CD4-positive, CD25-positive, alpha-beta regulatory T cell (primary cell): ENCODE results near the gene KIF26A. TPM values are rescaled to one million over a fixed set of nuclear protein-coding genes. Genes with fewer than 3 reads are reported as not detected.

Source experiments
- ATAC-seq, 2 donors: fragments of 150-1000 bp; cut with Tn5 transposase; one replicate each; pipeline ENCODE4 v1.10.0; 2021; ENCODE audit warnings: low read depth in 2 of 2, moderate number of reproducible peaks in 2 of 2, moderate library complexity in 1 of 2
- DNase-seq, 3 donors: peaks; one replicate each; pipeline versions ENCODE4 v3.0.0 to v3.0.0-alpha.2; 2012 to 2022; ENCODE audit warnings: mixed read lengths in 1 of 3
- H3K27ac ChIP-seq: one replicate; pipeline ENCODE4 v1.7.0; 2013; ENCODE audit warnings: mild to moderate bottlenecking, low read length; ENCODE audit not compliant: insufficient read depth, poor library complexity, severe bottlenecking
- H3K27me3 ChIP-seq: one replicate; pipeline ENCODE4 v1.7.0; 2013; ENCODE audit warnings: low read length; ENCODE audit not compliant: control insufficient read depth, insufficient read depth
- H3K36me3 ChIP-seq: one replicate; pipeline ENCODE4 v1.7.0; 2013; ENCODE audit warnings: mild to moderate bottlenecking, low read length, moderate library complexity; ENCODE audit not compliant: control insufficient read depth, insufficient read depth
- H3K4me1 ChIP-seq: 2 replicates; pipeline ENCODE4 v1.7.0; 2013; ENCODE audit warnings: mild to moderate bottlenecking, low read length; ENCODE audit not compliant: insufficient read depth, control insufficient read depth, poor library complexity, severe bottlenecking
- H3K4me3 ChIP-seq: one replicate; pipeline ENCODE4 v1.7.0; 2013; ENCODE audit warnings: low read depth, mild to moderate bottlenecking, low read length, moderate library complexity
- H3K9me3 ChIP-seq, 2 experiments: 1 replicate in 1 of 2; 2 replicates in 1 of 2; pipeline ENCODE4 v1.7.0; 2013; ENCODE audit warnings: low read length in 2 of 2, mild to moderate bottlenecking in 1 of 2, moderate library complexity in 1 of 2; ENCODE audit not compliant: control insufficient read depth in 2 of 2
- H3K27ac Mint-ChIP-seq, 3 donors: one replicate each; pipeline ENCODE4 v1.8.0; 2020 to 2022; ENCODE audit warnings: mild to moderate bottlenecking in 3 of 3, mixed read lengths in 3 of 3, moderate library complexity in 2 of 3
- H3K27me3 Mint-ChIP-seq: one replicate; pipeline ENCODE4 v1.8.0; 2022; ENCODE audit warnings: mild to moderate bottlenecking, mixed read lengths
- H3K36me3 Mint-ChIP-seq: one replicate; pipeline ENCODE4 v1.8.0; 2020; ENCODE audit warnings: mixed read lengths
- H3K4me1 Mint-ChIP-seq, 4 donors: one replicate each; pipeline ENCODE4 v1.8.0; 2020 to 2022; ENCODE audit warnings: mixed read lengths in 4 of 4, mild to moderate bottlenecking in 1 of 4
- H3K4me3 Mint-ChIP-seq, 4 donors: one replicate each; pipeline ENCODE4 v1.8.0; 2020 to 2022; ENCODE audit warnings: mild to moderate bottlenecking in 4 of 4, mixed read lengths in 4 of 4, moderate library complexity in 3 of 4
- H3K9me3 Mint-ChIP-seq, 7 donors: one replicate each; pipeline ENCODE4 v1.8.0; 2020 to 2022; ENCODE audit warnings: mixed read lengths in 7 of 7, mild to moderate bottlenecking in 3 of 7, moderate library complexity in 2 of 7
- polyA plus RNA-seq, 4 donors: library from polyadenylated mRNA; unstranded; fragments of 300-500 nt; fragmentation: Illumina TruSeq; gene quantifications; one replicate each; pipeline ENCODE4 v1.2.3, GENCODE V29; 2021
- total RNA-seq: library from RNA; stranded (reverse); gene quantifications from one replicate; pipeline ENCODE4 v1.2.3, GENCODE V29; 2022

KIF26A gene
- total and polyA plus RNA-seq, 5 donors from 2014 or later = 0.07 TPM; not detected in 4

- no peaks in the 10 kb centered on the region for H3K36me3 ChIP-seq
- Mint-ChIP-seq H3K9me3 (peaks cover 0 to 2% (median 0%) of the 10 kb centered on the region in 7 donors), H3K4me3 (peak overlapping the region in 1 of 4 donors; percentile 27), H3K27me3 (no peaks in the 10 kb centered on the region), H3K4me1 (peaks cover 0 to 28% (median 7%) of the 10 kb centered on the region in 4 donors), H3K36me3 (no peaks in the 10 kb centered on the region), H3K27ac (no peak overlapping the region)
- no peaks in the 10 kb centered on the region for H3K27me3 ChIP-seq
- no peak overlapping the region for H3K4me3 ChIP-seq
- no peak overlapping the region for H3K27ac ChIP-seq
- peaks cover 10% of the 10 kb centered on the region for H3K4me1 ChIP-seq
- H3K9me3 ChIP-seq = no peaks in the 10 kb centered on the region
- ATAC-seq (no peak), DNase-seq (peak in 1 of 3 donors; percentile 39)
Measured at GRCh38 chr14:104226421-104227383, 88.3 kb downstream of the KIF26A start.

- Mint-ChIP-seq H3K36me3 (no peaks in the 10 kb centered on the region), H3K9me3 (peaks cover 0 to 2% (median 0%) of the 10 kb centered on the region in 7 donors), H3K27me3 (no peaks in the 10 kb centered on the region), H3K4me3 (no peak overlapping the region), H3K4me1 (peaks cover 0 to 25% (median 7%) of the 10 kb centered on the region in 4 donors), H3K27ac (no peak overlapping the region)
- H3K36me3 ChIP-seq = no peaks in the 10 kb centered on the region
- DNase-seq (peak in 1 of 3 donors; percentile 82), ATAC-seq (peak; percentile 55 to 61)
- peaks cover 0 to under 1% of the 10 kb centered on the region in 2 experiments for H3K9me3 ChIP-seq
- no peak overlapping the region for H3K4me3 ChIP-seq
- H3K27me3 ChIP-seq = no peaks in the 10 kb centered on the region
- no peak overlapping the region for H3K27ac ChIP-seq
- peaks cover 10% of the 10 kb centered on the region for H3K4me1 ChIP-seq
Measured at GRCh38 chr14:104227806-104228205, 89.4 kb downstream of the KIF26A start.

GRCh38 chr14:104228221-104228620, 89.8 kb downstream of the KIF26A start:
- Mint-ChIP-seq H3K27me3 (no peaks in the 10 kb centered on the region), H3K4me1 (peaks cover 0 to 25% (median 7%) of the 10 kb centered on the region in 4 donors), H3K36me3 (no peaks in the 10 kb centered on the region), H3K27ac (no peak overlapping the region), H3K9me3 (peaks cover 0 to 2% (median under 1%) of the 10 kb centered on the region in 7 donors), H3K4me3 (no peak overlapping the region)
- H3K4me1 ChIP-seq = peaks cover 10% of the 10 kb centered on the region
- no peak for DNase-seq
- no peaks in the 10 kb centered on the region for H3K36me3 ChIP-seq
- no peak for ATAC-seq
- H3K27ac ChIP-seq = no peak overlapping the region
- H3K9me3 ChIP-seq = peaks cover 0 to 5% of the 10 kb centered on the region in 2 experiments
- H3K4me3 ChIP-seq = no peak overlapping the region
- H3K27me3 ChIP-seq = no peaks in the 10 kb centered on the region

- peaks cover 0 to 24% (median 8%) of the 10 kb centered on the region in 4 donors for H3K4me1 Mint-ChIP-seq
- Histone ChIP-seq H3K9me3 (peaks cover 0 to 6% of the 10 kb centered on the region in 2 experiments), H3K36me3 (no peaks in the 10 kb centered on the region), H3K27ac (no peak overlapping the region), H3K27me3 (no peaks in the 10 kb centered on the region), H3K4me1 (peaks cover 10% of the 10 kb centered on the region), H3K4me3 (no peak overlapping the region)
- H3K27me3 Mint-ChIP-seq = no peaks in the 10 kb centered on the region
- no peak for DNase-seq
- H3K36me3 Mint-ChIP-seq = no peaks in the 10 kb centered on the region
- peaks cover 0 to 7% (median 2%) of the 10 kb centered on the region in 7 donors for H3K9me3 Mint-ChIP-seq
- H3K27ac Mint-ChIP-seq = peak overlapping the region in 1 of 3 donors; percentile 49
- ATAC-seq = no peak
- no peak overlapping the region for H3K4me3 Mint-ChIP-seq
Measured at GRCh38 chr14:104228716-104229533, 90.5 kb downstream of the KIF26A start.

- Histone ChIP-seq H3K27me3 (no peaks in the 10 kb centered on the region), H3K4me1 (peaks cover 10% of the 10 kb centered on the region), H3K36me3 (no peaks in the 10 kb centered on the region), H3K9me3 (peaks cover 0 to 13% of the 10 kb centered on the region in 2 experiments), H3K4me3 (no peak overlapping the region), H3K27ac (no peak overlapping the region)
- ATAC-seq (no peak), DNase-seq (no peak)
- Mint-ChIP-seq H3K4me1 (peaks cover 0 to 21% (median 7%) of the 10 kb centered on the region in 4 donors), H3K36me3 (no peaks in the 10 kb centered on the region), H3K27me3 (no peaks in the 10 kb centered on the region), H3K4me3 (no peak overlapping the region), H3K9me3 (peaks cover 0 to 12% (median 2%) of the 10 kb centered on the region in 7 donors), H3K27ac (peak overlapping the region in 1 of 3 donors; percentile 49)
Measured at GRCh38 chr14:104229534-104230055, 91.2 kb downstream of the KIF26A start.

- Mint-ChIP-seq H3K27ac (no peak overlapping the region), H3K27me3 (no peaks in the 10 kb centered on the region)
- H3K9me3 ChIP-seq = peaks cover 0 to 14% of the 10 kb centered on the region in 2 experiments
Measured at GRCh38 chr14:104230119-104230815, 91.9 kb downstream of the KIF26A start.

More at GRCh38 chr14:104230119-104230815, 91.9 kb downstream of the KIF26A start:
- H3K4me3 ChIP-seq = no peak overlapping the region
- Mint-ChIP-seq H3K4me1 (peaks cover 0 to 16% (median 5%) of the 10 kb centered on the region in 4 donors), H3K4me3 (no peak overlapping the region), H3K9me3 (peaks cover 0 to 16% (median 2%) of the 10 kb centered on the region in 7 donors), H3K36me3 (no peaks in the 10 kb centered on the region)
- ATAC-seq = no peak
- H3K27ac ChIP-seq = no peak overlapping the region
- H3K36me3 ChIP-seq = no peaks in the 10 kb centered on the region
- no peak for DNase-seq
- peaks cover 10% of the 10 kb centered on the region for H3K4me1 ChIP-seq
- H3K27me3 ChIP-seq = no peaks in the 10 kb centered on the region
